DND-41 (cell line): Measurements from ENCODE around the gene SH3TC1.

Experiments used
- CTCF ChIP-seq: IDR thresholded peaks from 2 replicates; pipeline ENCODE4 v1.5.1; 2012; ENCODE audit warnings: borderline replicate concordance, low read length, moderate library complexity, mild to moderate bottlenecking; ENCODE audit not compliant: poor library complexity, severe bottlenecking; ENCODE audit errors: extremely low read depth
- EZH2 ChIP-seq: IDR thresholded peaks from 3 replicates; pipeline ENCODE4 v1.6.1; 2012; ENCODE audit warnings: borderline replicate concordance, low read depth, mild to moderate bottlenecking, moderate library complexity, low read length, inconsistent platforms; ENCODE audit not compliant: severe bottlenecking

DNA sequence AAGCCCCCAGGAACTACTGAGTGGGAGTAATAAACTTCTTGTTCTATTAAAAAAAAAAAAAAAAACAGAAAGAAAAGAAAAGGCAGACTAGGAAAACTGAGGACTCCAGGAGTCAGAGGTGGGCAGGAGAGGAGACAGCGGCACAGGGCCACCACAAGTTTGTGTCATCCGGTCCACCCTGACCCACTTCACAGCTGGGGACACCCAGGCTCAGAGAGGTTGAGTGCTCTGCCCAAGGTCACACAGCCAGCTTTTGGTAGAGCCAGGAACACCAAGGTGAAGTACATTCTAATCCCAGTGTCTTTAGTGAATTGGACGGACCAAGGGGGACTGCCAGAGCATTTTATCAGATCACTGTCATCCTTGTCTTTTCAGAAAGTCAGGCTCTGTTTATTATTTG lies 24.1 kb upstream of the SH3TC1 start:
- TF ChIP-seq EZH2 (no peak), CTCF (no peak)
